DOHH2 (cell line): Measurements from ENCODE around the gene PIK3CB.

Experiments used
- H3F3A ChIP-seq: fragments of 200-600 bp; sonication (generic), shearing (Covaris generic); 2 replicates; pipeline ENCODE4 v1.6.0; 2016; ENCODE audit warnings: antibody characterized with exemption, mild to moderate bottlenecking; ENCODE audit not compliant: control insufficient read depth, insufficient read depth
- H3K27ac ChIP-seq: fragments of 200-600 bp; sonication (generic); 2 replicates; pipeline ENCODE4 v1.5.1; 2014; ENCODE audit warnings: low read depth, mild to moderate bottlenecking, low read length, moderate library complexity
- H3K27me3 ChIP-seq: fragments of 200-600 bp; sonication (generic); 2 replicates; pipeline ENCODE4 v1.6.1; 2014; ENCODE audit warnings: mild to moderate bottlenecking, low read length, mixed read lengths; ENCODE audit not compliant: control insufficient read depth
- H3K36me3 ChIP-seq: fragments of 200-600 bp; sonication (generic); 2 replicates; pipeline ENCODE4 v1.6.1; 2014; ENCODE audit warnings: mild to moderate bottlenecking, low read length, moderate library complexity, mixed read lengths; ENCODE audit not compliant: control insufficient read depth
- H3K4me1 ChIP-seq: fragments of 200-600 bp; sonication (generic); 2 replicates; pipeline ENCODE4 v1.6.1; 2014; ENCODE audit warnings: mild to moderate bottlenecking, low read length, mixed read lengths; ENCODE audit not compliant: control insufficient read depth
- H3K4me2 ChIP-seq: fragments of 200-600 bp; sonication (generic); 2 replicates; pipeline ENCODE4 v1.6.0; 2014; ENCODE audit warnings: mild to moderate bottlenecking, low read length, moderate library complexity
- H3K4me3 ChIP-seq: fragments of 200-600 bp; sonication (generic); 2 replicates; pipeline ENCODE4 v1.5.1; 2014; ENCODE audit warnings: mild to moderate bottlenecking, low read length, mixed read lengths
- H3K79me2 ChIP-seq: fragments of 200-600 bp; sonication (generic); 2 replicates; pipeline ENCODE4 v1.6.1; 2014; ENCODE audit warnings: mild to moderate bottlenecking, low read length, mixed read lengths; ENCODE audit not compliant: control insufficient read depth
- H3K9me2 ChIP-seq: fragments of 200-600 bp; sonication (generic); replicated peaks from 2 replicates; pipeline ENCODE4 v1.6.1; 2014; ENCODE audit warnings: mild to moderate bottlenecking, low read length, mixed read lengths; ENCODE audit not compliant: control insufficient read depth
- H3K9me3 ChIP-seq: fragments of 200-600 bp; sonication (generic); 2 replicates; pipeline ENCODE4 v1.6.1; 2014; ENCODE audit warnings: antibody characterized with exemption, low read length, mixed read lengths; ENCODE audit not compliant: control insufficient read depth, insufficient read depth
- H4K20me1 ChIP-seq: fragments of 200-600 bp; sonication (generic); 2 replicates; pipeline ENCODE4 v1.6.0; 2014; ENCODE audit warnings: low read depth, mild to moderate bottlenecking, antibody characterized with exemption, low read length, moderate library complexity; ENCODE audit not compliant: control insufficient read depth, insufficient read depth
- CTCF ChIP-seq: fragments of 200-600 bp; sonication (generic); IDR thresholded peaks from one replicate; pipeline ENCODE4 v1.5.1; 2014; ENCODE audit warnings: antibody characterized with exemption, mild to moderate bottlenecking, low read depth, low read length; ENCODE audit not compliant: poor library complexity, severe bottlenecking
- EZH2phosphoT487 ChIP-seq: fragments of 200-600 bp; sonication (generic); IDR thresholded peaks from 2 replicates; pipeline ENCODE4 v1.6.1; 2017; ENCODE audit warnings: borderline replicate concordance, mild to moderate bottlenecking, antibody characterized with exemption, low read length, moderate library complexity, mixed read lengths

The PIK3CB gene

GRCh38 chr3:138725116-138725515, 109.6 kb downstream of the PIK3CB start:
- H3K36me3 ChIP-seq, result no peaks in the 10 kb centered on the region
- H3K4me1 ChIP-seq, result no peaks in the 10 kb centered on the region
- no peak overlapping the region for H3K4me3 ChIP-seq
- TF ChIP-seq EZH2phosphoT487, result no peak
- TF ChIP-seq CTCF, result no peak
- no peaks in the 10 kb centered on the region for H3K9me2 ChIP-seq
- H3K27ac ChIP-seq, result no peak overlapping the region
- no peaks in the 10 kb centered on the region for H3K79me2 ChIP-seq
- H3F3A ChIP-seq, result no peaks in the 10 kb centered on the region
- no peaks in the 10 kb centered on the region for H3K9me3 ChIP-seq
- no peaks in the 10 kb centered on the region for H3K27me3 ChIP-seq
- no peaks in the 10 kb centered on the region for H4K20me1 ChIP-seq
- no peak overlapping the region for H3K4me2 ChIP-seq

GRCh38 chr3:138724443-138724842, 110.3 kb downstream of the PIK3CB start:
- Histone ChIP-seq H3K9me3 (no peaks in the 10 kb centered on the region), H3K4me3 (no peak overlapping the region), H3K36me3 (no peaks in the 10 kb centered on the region), H4K20me1 (no peaks in the 10 kb centered on the region), H3K9me2 (no peaks in the 10 kb centered on the region), H3K4me2 (no peak overlapping the region), H3K27ac (no peak overlapping the region), H3K27me3 (no peaks in the 10 kb centered on the region), H3K79me2 (no peaks in the 10 kb centered on the region), H3K4me1 (no peaks in the 10 kb centered on the region), H3F3A (no peaks in the 10 kb centered on the region)
- TF ChIP-seq CTCF (no peak), EZH2phosphoT487 (no peak)

- TF ChIP-seq EZH2phosphoT487 (no peak), CTCF (no peak)
- H3K9me3 ChIP-seq, result no peaks in the 10 kb centered on the region
- H3K9me2 ChIP-seq, result no peaks in the 10 kb centered on the region
- H3K4me3 ChIP-seq, result no peak overlapping the region
- no peak overlapping the region for H3K27ac ChIP-seq
- H4K20me1 ChIP-seq, result no peaks in the 10 kb centered on the region
- 0 out of 2 replicates have a peak, but pooled peaks cover 2% of the 10 kb centered on the region for H3K36me3 ChIP-seq
- no peak overlapping the region for H3K4me2 ChIP-seq
- no peaks in the 10 kb centered on the region for H3K27me3 ChIP-seq
- H3F3A ChIP-seq, result no peaks in the 10 kb centered on the region
- H3K4me1 ChIP-seq, result no peaks in the 10 kb centered on the region
- H3K79me2 ChIP-seq, result no peaks in the 10 kb centered on the region
Measured at GRCh38 chr3:138718849-138719248, 115.9 kb downstream of the PIK3CB start.

GRCh38 chr3:138717348-138717747, 117.4 kb downstream of the PIK3CB start:
- H3K27ac ChIP-seq, result no peak overlapping the region
- TF ChIP-seq EZH2phosphoT487 (no peak), CTCF (no peak)
- no peaks in the 10 kb centered on the region for H4K20me1 ChIP-seq
- H3K36me3 ChIP-seq, result 0 out of 2 replicates have a peak, but pooled peaks cover 2% of the 10 kb centered on the region
- H3K9me2 ChIP-seq, result no peaks in the 10 kb centered on the region
- H3K9me3 ChIP-seq, result no peaks in the 10 kb centered on the region
- H3K4me3 ChIP-seq, result no peak overlapping the region
- no peak overlapping the region for H3K4me2 ChIP-seq
- no peaks in the 10 kb centered on the region for H3F3A ChIP-seq
- H3K4me1 ChIP-seq, result no peaks in the 10 kb centered on the region
- H3K79me2 ChIP-seq, result no peaks in the 10 kb centered on the region
- H3K27me3 ChIP-seq, result no peaks in the 10 kb centered on the region
